GM18517 (cell line): Measurements from ENCODE around the gene ADGRD1.
"Not testable (repeated sequence)": the region's sequence is repeated elsewhere in the genome, so short reads cannot be mapped to it uniquely, and the experiment has no call there.

Source experiments
- ATAC-seq: cut with Tn5 transposase; IDR thresholded peaks from one replicate; pipeline ENCODE4 v1.9.1; 2021; ENCODE audit warnings: mild to moderate bottlenecking, moderate library complexity; ENCODE audit not compliant: unreplicated experiment

The ADGRD1 gene

DNA sequence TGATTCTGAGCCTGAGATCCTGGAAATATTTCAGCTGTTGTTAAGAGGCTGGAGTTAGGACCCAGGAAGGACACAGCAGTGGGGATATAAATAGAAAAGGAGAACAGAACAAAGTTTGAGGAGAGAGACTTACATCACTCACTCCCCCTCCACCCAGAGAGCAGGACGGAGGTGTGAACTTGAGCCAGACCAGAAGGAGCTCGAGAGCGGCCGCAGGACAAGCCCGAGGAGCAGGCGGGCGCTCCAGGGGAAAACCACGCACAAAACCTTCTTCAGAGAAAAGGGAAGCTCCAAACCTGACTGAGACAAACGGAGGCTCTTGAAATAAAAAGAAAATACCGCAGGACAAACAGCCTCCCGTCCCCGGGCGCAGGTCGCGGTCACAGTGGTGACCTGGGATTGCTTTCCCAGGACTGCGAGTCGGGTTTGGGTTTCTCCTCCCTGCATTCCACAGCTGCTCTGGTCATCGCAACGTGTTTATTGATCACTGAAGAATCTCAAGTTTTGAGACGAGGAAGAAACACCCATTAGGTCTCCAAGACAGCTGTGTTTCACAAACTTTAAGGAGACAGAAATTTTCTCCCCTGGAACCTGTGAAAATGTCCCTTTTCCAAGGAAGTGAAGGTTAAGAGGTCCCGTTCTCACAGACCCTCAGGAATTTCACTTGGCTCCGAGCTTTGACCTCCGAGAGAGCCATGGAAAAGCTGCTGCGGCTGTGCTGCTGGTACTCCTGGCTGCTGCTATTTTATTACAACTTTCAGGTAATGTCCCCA is at the start of gene ADGRD1:
ADGRD1 (plus strand) TSS at position 137 of the 773 bp plus-strand sequence; CDS start at position 696, 559 bp downstream.
- no peak for ATAC-seq

DNA sequence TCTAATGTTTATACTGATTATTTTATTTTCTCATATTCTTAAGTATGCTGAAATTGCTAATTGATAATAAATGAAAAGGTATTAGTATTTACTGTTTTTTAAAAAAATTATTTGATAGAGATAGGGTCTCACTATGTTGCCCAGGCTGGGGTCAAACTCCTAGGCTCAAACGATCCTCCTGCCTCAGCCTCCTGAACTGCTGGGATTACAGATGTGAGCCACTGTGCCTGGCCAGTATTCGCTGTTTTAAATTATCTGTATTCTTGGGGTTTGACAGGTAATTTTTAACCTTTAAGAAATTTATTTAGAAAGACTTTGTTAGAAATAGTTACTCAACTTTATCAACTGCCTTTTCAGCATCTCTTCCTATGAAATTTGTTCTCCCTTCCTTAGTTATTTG is 49.6 kb upstream of the ADGRD1 start:
- ATAC-seq: no peak

DNA sequence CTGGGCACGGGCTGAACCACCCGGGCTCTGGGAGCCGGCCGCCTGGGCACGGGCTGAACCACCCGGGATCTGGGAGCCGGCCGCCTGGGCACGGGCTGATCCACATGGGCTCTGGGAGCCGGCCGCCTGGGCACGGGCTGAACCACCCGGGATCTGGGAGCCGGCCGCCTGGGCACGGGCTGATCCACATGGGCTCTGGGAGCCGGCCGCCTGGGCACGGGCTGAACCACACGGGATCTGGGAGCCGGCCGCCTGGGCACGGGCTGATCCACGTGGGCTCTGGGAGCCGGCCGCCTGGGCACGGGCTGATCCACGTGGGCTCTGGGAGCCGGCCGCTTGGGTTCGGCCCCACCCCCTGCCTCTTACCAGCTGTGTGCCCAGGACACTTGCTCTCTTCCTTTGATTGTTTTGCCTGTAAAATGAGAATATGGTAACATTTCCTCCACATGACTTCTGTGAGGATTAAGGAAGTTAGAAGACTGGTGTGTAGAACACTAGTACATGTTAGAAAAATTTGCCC is 48.7 kb upstream of the ADGRD1 start:
- ATAC-seq: not testable (repeated sequence)

DNA sequence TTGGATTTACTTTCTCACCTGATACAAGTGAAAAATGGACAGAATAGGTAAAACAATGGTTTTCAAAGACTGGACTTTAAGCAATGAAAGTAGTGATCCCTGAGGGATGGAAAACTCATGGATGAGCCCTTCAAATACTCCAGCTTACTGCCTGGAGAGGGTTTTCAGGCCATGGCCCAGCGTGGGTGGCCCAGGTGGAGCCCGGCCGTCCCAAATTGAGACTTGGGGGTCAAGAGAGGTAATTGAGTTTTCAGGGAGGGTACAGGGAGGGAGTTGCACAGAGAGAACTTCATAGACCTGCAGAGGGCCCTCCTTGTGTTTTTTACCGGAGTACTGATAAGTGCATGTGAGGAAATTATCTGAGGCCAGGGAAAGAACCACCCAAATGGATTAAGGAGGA is 44.6 kb upstream of the ADGRD1 start:
- no peak for ATAC-seq

DNA sequence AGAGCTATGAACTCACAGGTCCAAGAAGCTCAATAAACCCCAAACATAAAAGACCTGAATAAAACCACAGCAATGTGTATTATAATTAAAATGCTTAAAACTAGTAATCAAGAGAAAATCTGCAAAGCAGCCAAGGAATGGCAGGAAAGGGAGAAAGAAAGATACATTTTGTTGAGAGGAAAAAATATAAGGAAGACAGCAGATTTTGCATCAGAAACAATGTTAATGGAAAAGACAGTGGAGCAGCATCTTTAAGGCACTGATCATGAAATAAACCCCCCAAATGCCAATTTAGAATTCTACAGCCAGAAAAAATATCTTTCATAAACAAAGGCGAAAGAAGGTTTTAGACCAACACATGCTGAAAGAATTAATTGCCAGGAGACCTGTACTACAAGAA is 42.5 kb upstream of the ADGRD1 start:
- ATAC-seq: no peak

DNA sequence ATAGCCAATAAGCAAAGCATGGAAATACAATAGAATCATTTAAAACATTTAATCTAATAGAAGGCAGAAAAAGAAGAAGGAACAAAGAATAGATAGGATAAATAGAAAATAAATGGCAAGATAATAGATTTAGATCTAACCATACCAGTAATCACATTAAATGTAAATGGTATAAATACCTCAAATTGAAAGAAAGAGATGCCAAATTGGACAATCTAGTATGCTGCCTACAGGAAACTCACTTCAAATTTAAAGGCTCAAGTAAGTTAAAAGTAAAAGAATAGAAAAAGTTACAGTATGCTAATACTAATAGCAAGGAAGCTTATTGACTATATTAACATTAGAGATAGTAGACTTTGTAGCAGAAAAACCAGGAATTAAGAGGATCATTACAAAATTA is 41.8 kb upstream of the ADGRD1 start:
- no peak for ATAC-seq

DNA sequence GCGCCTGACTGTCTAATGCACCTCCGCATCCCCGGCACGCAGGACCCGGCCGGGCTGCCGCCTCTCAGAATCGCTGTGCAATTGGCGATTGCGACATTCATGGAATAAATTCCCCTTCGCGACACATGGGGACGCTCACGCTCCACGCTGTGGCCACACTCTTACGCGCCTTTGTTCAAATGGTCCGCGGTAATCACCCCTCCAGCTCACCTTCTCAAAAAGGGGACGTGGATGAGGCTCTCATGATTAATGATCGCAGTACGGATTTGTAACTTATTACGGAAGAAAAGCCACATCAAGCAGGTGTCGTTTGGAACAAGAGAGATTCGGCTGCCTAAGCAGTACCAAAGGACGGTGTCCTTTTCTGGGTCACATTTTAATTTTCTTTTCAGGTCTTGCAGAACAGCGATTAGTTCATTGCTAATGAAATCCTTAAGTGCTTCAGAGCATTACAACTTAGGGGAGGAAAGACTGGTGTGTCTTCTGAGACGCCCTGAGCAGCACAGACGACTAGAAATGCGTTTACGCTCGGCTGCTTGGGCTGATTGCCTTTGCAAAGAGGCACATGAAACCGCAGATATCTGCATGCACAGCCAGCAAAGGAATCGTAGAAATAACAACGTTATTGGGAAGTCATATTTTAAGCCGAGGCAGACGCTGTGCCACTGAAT is 37.3 kb upstream of the ADGRD1 start:
- ATAC-seq: no peak

DNA sequence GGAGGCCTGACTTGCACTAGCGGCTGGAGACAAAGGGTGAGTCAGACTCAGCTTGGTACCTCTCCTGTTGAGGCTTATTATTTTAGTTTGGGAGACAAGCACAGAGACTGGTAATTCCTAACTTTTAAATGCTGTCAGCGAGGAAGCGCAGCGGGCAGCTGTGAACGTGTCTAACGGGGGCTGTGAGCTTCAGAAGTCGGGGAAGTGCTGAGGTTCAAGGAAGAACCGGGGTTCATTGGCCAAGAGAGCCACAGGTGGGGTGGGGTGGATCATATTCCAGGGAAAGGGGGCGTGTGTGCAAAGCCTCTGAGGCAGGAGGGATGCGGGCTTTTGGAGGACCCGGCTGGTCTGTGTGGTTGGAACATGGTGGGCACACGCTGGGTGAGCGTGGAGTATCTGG is 36.1 kb upstream of the ADGRD1 start:
- no peak for ATAC-seq

DNA sequence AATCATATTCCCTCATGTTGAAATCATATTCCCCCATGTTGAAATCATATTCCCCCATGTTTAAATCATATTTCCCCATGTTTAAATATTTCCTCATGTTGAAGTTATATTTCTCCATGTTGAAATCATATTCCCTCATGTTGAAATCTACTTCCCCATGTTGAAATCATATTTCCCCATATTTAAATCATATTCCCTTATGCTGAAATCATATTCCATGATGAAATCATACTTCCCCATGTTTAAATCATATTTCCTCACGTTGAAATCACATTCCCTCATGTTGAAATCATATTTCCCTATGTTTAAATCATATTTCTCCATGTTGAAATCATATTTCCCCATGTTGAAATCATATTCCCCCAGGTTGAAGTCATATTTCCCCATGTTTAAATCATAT is 34.6 kb upstream of the ADGRD1 start:
- ATAC-seq: no peak

DNA sequence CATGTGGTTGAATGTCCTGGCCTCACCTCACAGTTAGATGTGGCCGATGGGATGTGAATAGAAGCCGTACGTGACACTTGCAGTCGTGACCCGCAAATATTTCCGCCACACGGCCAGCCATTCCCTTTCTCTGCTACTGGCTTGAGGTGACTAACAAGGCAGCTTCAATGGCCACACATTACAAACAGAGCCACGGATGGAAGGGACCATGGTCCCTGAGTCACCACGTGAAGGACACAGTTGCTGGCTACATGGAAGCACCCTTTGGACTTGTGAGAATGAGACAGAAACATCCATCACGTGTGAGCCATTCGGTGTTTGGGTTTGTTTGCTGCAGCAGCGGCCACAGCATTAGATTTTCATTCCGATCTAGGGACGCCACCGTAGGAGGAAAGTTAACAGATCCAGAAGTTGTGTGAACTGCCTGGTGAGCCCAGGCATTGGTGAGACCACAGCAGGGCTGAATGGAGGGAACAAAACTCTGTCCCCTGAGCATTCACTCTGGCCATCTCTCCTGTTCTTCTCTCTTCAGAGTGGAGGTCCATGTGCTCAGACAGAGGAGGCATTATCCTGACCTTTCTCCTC is 33.5 kb upstream of the ADGRD1 start:
- ATAC-seq: no peak

DNA sequence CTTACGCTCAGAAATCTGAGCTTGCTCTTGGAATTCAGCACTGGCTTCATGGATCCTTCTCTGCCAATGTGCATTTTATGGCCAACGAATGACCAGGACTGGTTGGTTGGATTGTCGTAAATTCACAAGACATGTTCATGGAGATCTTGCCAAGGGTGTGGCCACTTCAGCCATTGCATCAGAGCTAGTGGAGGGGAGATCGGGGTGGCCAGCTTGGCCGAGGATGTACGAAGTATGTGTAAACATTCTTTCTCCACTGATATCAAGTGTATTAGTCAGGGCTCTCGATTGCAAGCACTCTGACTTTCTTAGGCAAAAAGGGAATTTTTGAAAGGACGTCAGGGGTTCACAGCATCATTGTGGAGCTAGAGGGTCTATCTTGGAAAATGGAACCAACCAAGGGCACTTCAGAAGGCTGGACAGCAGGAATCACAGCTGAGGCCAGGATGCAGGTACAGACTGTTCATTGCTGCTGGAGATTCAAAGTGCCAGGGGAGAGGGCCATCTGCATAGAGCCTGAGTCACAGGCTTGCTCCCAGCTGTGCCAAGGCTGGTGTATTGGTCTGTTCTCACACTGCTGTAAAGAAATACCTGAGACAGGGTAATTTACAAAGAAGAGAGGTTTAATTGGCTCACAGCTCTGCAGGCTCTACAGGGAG is 32.9 kb upstream of the ADGRD1 start:
- no peak for ATAC-seq

DNA sequence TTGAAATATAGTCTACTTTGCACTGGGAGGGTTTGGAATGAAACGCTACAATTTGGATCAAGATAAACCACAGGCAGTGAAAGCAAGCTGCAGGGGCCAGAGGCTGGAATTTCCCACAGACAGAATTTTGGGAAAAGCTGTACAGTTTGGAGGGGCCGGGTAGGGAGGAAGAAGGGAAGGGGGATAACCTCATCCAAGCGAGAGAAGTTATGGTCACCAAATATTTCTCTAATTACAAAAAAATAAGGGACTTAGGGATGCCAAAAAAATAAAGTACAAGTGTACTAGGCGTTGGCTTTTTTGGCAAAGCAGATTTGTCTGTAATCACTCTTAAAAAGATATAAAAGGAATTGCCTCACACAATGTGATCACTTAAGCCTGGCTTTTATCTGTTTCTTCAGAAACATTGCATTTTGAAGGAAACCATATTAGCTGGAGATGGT is 31.2 kb upstream of the ADGRD1 start:
- ATAC-seq: no peak

DNA sequence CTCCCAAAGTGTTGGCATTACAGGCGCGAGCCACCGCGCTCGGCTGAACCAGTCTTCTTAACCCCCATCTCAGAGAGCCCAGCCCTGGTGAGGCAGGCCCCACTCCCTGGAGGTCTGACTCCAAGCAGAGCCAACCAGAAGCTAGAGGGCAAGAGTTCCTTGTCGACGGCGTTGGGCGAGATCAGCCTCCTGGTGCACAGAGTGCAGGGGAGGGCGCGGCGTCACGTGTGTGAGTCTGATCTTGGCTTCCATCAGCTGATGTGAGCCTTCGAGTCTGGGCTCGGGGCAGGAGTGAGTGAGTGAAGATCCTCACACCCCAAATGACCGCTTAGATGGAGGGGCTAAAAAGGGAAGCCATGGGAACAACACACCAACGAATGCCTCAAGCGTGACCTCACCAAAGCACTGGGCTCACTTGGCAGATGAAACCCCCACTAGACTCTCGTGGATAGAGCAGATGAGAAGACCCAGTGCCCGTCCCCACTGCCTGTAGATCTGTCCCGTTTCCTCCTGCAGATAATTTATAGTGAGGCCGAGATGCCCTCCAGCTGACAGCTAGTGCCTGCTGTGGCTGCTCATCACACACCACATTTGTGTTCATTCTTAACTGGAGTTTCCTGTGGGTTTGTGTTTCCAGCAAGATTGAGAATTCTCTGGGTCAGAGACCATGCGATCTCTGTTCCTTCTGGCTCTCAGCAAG is 28.6 kb upstream of the ADGRD1 start:
- no peak for ATAC-seq

DNA sequence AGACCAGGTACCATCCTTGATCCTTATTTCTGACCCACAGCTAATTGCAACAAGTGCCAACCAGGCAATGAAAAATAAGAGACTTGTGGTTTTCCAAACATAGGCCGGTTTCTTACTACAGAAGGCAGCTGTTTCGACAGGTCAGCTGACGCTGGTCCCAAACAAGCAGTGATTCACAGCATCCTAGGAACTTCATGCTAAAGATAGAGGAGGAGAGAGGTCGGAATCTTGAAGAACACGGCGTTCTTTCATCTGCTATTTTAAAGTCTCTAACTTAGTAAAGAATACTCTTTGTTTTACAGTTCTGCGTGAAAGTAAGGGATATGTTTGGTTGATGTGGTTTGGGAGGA is 28.1 kb upstream of the ADGRD1 start:
- no peak for ATAC-seq

DNA sequence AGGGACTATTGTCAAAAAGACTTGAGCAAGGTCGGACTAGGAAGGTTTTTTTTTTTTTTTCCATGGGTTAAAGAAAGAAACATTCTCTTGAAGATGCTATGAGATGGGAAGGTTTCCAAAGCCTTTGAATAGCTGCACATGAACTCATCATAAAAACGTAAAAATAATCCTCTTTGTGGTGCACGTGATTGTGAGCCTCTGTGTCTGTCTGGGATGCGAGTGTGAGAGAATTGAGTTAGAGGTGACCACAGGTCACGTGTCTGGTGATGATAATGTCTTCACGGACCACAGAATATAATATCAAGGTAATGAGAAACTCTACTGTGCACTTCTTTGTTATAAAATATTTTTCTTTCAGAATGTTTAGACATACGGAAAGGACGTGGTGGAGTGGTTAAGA is 24.3 kb upstream of the ADGRD1 start:
- no peak for ATAC-seq

DNA sequence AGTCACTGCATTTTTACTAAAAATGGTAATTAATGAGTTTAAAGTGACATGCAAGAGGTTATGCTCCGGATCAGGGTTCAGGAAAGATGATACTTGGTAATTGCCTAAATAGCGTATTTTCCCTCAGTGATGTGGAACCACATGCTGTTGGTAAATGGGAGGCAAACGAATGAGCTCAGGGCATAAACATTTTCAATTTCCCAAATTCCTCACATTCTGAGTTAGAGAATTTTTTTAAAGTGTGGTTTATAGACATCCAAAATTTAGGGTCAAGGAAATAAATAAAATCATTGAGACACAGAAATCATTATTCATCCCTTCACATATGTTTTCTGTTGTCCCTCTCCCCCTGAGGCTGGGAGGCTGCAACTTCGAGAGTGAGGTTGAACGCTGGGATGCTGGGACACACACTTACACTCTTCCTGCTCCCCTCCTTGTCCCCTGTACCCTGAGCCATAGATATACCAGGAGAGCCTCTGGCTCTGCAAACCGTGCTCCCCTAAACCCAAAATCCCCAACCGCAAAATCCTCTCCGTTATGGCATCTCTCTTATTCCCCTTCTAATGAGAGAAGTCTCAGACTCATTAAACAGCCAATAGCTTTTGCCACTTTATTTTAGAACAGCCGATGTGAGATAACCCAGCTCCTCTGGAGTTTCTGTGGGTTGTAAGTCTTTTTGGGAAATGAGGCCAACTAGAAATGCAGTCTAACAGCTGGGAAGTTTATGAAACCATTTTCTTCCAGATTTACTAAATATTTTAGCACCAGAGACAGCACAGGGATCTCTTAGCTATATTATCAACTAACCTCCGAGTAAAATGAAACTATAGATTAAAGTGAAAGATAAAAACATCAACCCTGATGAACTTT is 21.4 kb upstream of the ADGRD1 start:
- no peak for ATAC-seq

DNA sequence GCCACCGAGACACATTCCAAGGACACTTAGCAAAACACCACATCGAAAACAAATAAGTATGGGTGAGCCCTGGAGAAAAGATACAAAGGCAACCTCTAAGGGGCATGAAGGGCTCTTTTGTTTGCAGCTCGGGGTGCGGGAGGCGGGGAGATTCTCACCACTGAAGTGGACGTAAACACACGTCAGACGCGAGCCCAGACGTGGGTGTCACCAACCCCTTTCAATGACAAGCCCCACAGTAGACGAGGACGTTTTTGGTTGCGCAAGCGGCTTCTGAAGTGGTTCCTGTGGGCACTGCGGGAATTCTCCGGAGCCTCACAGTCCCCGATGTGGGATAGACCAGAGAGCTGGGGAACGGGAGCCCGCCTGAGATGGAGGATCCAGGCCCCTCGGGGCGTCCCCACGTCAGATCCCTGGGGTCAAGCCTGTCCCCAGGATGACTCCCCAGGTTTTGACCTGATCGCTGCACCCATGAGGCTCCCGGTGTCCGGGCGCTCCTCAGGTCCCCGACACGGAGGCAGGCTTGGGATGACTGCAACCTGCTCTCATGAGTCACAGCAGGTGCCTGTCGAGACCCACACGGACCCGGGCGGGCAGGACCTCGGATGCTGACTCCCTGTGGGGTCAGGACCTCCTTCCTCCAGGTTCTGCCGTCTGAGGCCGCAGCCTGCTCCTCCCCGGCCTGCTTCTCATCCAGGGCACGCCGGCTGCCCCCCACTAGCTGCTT is 20.3 kb upstream of the ADGRD1 start:
- no peak for ATAC-seq

DNA sequence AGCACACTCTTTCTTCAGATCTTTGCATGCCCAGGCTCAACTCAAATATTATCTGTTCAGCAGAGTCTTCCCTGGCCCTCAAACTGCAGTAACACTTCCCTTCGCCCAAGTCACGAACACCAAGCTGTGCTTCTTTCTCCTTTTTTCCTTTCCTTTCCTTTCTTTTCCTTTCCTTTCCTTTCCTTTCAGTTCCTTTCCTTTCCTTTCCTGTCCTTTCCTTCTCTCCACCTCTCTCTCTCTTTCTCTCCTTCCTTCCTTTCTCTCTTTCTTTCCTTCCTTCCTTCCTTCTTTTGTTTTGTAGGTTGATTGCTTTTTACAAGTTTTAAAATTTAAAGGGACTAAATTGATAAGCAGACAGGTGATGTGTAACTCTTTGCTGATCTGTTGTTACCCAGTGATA is 19.0 kb upstream of the ADGRD1 start:
- no peak for ATAC-seq

DNA sequence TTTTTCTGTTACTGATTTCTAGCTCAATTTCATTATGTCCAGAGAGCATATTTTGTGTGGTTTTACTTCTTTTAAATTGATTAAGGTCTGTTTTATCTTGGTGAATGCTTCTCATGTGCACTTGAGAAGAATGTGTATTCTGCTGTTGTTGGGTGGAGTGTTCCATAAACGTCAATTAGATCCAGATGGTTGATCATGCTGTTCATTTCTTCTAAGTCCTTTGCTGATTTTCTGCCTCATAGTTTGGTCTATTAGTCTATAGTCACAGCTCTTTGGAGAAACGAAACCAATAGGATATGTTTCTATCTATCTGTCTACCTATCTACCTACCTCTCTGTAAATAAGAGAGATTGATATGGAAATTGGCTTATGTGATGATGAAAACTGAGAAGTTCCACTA is 17.1 kb upstream of the ADGRD1 start:
- no peak for ATAC-seq
